Vein endothelial cell (primary cell): ENCODE measurements around the gene MAGEA1. TPM values are rescaled to one million over a fixed set of nuclear protein-coding genes. Genes with fewer than 3 reads are reported as not detected.

Source experiments
- total RNA-seq: library from RNA; depleted of rRNA; stranded (reverse); fragments of >200 nt; gene quantifications from 2 replicates; pipeline ENCODE4 v1.2.3, GENCODE V29; 2012

The MAGEA1 gene
- not detected in 2 replicates for total RNA-seq

GRCh38 chrX:153179131-153179530 is at the start of gene MAGEA1:
Gene MAGEA1, plus strand, starts transcription at chrX:153179284. Its CDS starts 3,106 bp downstream, at chrX:153182390.

Other genes with a start within 250 kb of the MAGEA1 start
- gene PNMA5, start 185.2 kb upstream of the MAGEA1 start, total RNA-seq = not detected in 2 replicates
- gene PNMA3, start 122.8 kb upstream of the MAGEA1 start, total RNA-seq = not detected in 2 replicates
- 0.86 and 1.3 TPM in 2 replicates for gene PNMA6A, start 106.8 kb upstream of the MAGEA1 start, total RNA-seq
- not detected in 2 replicates for gene PNMA6F, start 142.5 kb downstream of the MAGEA1 start, total RNA-seq
- 8.9 and 9.1 TPM in 2 replicates for gene ZNF275, start 154.9 kb downstream of the MAGEA1 start, total RNA-seq
- gene PNMA6E, start 222.1 kb downstream of the MAGEA1 start, total RNA-seq = not detected in 2 replicates
- 0.33 and 0.57 TPM in 2 replicates for gene ZFP92, start 232.2 kb downstream of the MAGEA1 start, total RNA-seq